GM21360 (cell line): ENCODE measurements around the gene PHKG1.
A peak's percentile ranks its signal among the peaks of the same experiment; 100 is the strongest.
"Not testable (repeated sequence)": the region's sequence is repeated elsewhere in the genome, so short reads cannot be mapped to it uniquely, and the experiment has no call there.

Experiments
- ATAC-seq: cut with Tn5 transposase; IDR thresholded peaks from one replicate; pipeline ENCODE4 v1.9.1; 2021; ENCODE audit warnings: mild to moderate bottlenecking, moderate library complexity; ENCODE audit not compliant: unreplicated experiment

Gene PHKG1

DNA sequence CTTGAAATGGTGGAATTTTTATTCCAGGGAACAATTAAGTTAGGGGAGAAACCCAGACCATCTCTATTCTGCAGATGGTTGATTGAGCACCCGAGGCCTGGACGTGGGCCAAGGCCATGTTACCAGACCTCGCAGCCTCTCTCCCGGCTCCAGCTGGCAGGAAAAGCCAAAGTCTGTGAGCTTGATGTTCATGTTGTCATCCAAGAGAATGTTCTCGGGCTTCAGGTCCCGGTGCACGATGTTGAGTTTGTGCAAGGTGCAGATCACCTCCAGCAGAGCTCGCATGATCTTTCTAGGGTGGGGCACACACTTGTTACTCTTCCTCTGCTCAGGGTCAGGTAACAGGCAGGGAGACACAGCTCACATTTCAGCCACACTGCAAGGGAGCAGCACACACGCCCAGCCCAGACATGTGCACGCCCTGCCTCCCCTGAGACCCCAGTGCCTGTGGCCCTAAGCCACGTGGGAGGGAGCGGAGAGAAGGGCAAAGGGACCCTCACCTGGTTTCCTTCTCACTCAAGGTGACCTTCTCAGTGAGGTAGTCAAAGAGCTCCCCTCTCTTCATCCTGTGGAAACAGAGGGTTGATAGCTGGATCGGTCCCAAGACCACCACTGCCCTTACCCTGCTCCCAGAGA lies 9.5 kb downstream of the PHKG1 start:
- ATAC-seq, result no peak

DNA sequence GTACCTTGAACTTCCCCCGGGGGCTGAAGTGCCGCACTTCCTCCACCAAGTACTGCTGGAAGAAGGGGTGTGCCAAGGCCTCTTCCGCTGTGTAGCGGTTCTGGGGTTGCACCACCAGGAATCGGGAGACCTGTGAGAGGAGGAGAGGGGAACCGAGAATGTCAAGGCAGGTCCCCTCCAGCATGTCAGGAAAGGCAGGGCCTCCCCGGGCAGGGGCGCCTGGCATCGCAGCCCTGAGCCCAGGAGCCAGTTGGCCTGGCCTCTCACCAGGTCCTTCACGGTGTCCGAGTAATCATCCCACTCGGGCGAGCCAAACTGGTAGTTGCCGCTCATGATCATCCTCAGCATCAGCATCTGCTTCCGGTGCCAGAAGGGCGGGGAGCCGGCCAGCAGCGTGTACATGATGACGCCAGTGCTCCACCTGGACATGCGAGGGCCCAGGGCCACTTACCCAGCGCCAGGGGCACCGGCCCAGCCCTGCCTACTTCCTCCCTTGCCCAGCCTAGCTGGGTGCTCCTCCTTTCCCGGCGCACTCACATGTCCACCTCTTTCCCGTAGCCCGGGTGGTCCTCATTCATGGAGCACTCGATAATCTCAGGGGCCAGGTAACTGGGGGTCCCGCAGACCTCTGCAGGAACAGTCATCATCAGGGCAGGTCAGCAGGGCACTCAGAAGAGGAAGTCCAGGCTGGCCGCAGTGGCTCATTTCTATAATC lies 11.0 kb downstream of the PHKG1 start:
- no peak for ATAC-seq

DNA sequence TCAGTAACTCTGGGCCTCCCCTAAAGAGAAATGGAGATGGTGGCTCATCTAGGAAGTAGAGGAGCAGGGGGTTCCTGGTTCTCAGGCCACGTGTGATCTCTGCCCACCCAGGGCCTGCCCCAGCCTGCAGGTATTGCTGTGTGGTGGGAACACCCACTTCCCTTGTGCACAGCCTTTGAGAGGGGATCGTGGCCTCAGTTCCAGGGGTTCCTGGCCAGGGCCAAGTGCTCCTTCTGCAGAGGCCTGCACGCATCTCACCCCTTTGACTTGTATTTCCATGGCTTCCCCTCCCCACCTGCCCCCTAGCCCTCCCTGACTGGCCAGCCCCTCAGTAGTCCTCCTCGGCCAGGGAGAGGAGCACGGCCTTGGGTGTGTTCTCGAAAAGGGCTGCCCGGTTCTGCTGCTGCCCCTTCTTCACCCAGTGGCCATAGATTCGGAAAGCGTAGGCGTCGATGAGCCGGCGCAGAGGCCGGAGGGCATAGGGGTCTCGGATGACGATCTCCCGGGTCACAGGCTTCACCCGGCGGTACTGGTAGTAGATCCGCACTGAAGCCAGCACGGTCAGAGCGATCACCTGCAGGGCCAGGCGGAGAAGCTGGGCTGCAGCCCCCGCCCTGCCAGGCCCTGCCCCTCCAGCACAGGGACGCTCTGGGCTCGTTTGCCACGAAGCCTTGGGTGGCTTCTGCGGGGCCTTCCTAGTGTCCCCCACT lies 11.9 kb downstream of the PHKG1 start:
- not testable (repeated sequence) for ATAC-seq

DNA sequence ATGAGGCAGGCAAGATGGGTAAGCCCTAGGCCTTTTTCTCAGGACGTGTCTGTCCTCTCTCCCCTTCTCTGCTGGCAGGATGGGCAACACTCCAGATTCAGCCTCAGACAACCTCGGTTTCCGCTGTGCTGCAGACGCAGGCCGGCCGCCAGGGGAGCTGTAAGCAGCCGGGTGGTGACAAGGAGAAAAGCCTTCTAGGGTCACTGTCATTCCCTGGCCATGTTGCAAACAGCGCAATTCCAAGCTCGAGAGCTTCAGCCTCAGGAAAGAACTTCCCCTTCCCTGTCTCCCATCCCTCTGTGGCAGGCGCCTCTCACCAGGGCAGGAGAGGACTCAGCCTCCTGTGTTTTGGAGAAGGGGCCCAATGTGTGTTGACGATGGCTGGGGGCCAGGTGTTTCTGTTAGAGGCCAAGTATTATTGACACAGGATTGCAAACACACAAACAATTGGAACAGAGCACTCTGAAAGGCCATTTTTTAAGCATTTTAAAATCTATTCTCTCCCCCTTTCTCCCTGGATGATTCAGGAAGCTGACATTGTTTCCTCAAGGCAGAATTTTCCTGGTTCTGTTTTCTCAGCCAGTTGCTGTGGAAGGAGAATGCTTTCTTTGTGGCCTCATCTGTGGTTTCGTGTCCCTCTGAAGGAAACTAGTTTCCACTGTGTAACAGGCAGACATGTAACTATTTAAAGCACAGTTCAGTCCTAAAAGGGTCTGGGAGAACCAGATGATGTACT lies 13.1 kb downstream of the PHKG1 start:
- ATAC-seq, result no peak

DNA sequence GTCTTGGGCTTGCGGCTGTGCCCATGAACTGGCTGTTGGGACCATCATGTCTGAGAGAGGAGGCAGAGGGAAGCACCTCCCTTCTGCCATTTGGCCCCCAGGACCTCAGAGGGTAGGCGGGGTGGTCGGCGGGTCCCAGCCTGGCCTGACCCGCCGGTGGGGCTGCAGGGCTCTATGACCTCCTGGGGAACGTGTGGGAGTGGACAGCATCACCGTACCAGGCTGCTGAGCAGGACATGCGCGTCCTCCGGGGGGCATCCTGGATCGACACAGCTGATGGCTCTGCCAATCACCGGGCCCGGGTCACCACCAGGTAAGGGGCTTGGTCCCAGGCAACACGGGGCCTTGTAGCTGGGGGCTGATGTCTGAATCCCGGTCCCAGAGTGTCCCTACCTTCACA lies 14.6 kb downstream of the PHKG1 start:
- no peak for ATAC-seq

DNA sequence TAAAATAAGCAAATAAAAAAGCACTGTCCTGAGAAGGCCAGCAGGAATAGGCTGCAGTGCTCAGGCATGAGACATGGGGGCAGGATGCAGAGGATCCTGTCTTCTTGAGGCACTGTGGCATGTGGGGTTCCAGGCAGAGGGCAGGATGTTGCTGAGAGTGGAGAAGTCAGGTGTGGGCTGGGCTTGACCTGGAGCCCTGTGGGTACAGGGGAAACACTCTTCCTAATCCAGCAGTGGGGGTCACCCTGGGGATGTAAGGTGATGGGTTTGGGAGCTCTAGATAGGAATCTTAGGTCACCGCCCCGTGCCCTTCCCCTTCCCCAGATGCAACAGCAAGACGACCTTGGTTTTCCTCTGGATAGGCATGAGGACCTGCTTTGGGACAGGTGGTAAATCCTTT lies 15.1 kb downstream of the PHKG1 start:
- no peak for ATAC-seq

DNA sequence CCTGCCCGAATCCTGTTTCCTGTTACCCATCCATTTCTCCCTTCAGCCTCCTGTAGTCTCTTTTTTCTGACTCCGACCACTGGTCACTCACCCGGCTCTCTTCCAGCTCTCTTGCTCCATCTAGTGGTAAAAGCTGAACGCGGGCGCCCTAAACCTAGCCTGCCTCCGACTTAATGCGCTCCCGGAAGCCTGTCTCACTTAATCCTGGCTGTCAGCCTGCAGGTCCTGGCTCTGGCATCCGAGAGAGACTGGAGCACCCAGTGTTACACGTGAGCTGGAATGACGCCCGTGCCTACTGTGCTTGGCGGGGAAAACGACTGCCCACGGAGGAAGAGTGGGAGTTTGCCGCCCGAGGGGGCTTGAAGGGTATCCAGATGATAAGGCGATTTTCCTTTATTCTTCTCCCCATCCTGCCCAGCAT lies 18.4 kb downstream of the PHKG1 start:
- ATAC-seq, result peak; percentile 74

DNA sequence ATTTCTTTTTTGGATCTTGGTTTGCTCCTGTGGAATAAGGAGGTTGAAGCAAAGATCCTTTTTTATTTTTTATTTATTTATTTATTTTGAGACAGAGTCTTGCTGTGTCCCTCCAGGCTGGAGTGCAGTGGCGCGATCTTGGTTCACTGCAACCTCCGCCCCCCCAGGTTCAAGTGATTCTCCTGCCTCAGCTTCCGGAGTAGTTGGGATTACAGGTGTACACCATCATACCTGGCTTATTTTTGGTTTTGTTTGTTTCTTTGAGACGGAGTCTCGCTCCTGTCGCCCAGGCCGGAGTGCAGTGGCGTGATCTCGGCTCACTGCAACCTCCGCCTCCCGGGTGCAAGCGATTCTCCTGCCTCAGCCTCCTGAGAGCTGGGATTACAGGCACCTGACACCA lies 26.4 kb downstream of the PHKG1 start:
- not testable (repeated sequence) for ATAC-seq

DNA sequence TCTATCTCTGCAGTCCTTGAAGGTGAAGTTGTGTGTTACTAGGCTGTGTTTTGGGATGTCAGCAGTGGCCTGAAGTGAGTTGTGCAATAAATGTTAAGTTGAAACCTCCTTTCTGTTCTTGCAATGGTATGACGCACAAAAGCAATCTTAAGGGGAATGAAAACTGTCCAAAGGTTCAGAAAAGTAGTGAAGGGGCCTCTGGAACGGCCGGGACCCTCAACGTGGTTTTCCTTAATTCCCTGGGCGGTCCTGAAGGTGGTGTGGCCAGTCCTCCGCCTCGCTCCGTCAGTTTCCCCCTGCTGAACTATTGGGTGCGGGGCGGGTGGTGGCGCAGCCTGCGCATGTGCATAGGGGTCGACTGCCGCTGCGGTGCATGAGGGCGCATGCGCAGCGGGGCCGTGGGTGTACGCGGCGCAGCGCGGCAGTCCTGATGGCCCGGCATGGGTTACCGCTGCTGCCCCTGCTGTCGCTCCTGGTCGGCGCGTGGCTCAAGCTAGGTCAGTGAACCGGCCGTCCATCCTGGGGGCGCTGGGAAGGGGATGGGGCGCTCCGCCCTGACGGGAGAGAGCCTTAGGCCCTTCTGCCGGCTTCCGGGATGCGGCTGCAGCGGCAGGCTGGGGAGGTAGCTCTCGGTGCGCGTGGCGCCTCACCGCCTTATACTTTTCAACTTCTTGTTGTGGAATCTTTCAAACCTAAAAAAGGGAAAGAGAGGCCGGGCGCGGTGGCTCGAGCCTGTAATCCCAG lies 28.7 kb downstream of the PHKG1 start, which contains the start of gene SUMF2:
Gene SUMF2, plus strand, starts transcription at position 405 of the 744 bp plus-strand sequence. Its CDS starts 26 bp downstream, at position 431.
- peak; percentile 73 for ATAC-seq

DNA sequence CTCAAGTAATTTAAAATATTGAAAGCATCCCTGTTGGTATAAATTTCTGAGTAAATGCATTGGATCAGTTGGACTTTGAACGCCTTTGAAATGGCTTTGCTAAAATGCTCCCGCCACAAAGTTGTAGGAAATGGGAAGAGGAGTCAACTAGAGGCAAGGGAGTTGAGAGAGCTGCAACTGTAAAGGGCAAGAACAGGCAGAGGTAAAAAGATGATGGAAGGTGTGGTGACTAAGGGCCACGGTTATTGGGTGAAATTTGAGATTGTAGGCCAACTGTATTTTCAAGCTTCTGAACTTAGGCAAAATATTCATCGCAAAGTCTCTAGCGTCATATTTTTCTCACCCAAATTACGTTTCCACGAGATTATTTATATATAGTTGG lies 29.3 kb downstream of the PHKG1 start:
- no peak for ATAC-seq

DNA sequence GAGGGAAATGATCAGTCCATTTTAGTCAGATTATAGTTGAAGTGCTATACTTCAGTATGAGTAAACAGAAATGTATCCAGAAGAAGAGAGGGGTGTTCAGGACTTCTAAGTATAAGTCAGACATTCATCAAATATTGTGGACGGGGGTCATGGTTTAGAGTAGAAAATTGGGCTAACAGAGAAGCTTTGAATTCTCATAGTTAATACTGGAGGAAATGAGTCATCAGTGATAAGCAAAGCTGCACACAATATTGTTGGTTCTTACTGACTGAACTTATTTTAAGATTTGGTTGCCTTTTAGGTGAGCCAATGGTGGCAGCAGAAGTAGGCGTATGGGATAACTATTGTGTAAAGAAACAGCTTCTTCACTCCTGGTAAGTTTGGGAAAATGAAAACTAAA lies 30.4 kb downstream of the PHKG1 start:
- no peak for ATAC-seq

DNA sequence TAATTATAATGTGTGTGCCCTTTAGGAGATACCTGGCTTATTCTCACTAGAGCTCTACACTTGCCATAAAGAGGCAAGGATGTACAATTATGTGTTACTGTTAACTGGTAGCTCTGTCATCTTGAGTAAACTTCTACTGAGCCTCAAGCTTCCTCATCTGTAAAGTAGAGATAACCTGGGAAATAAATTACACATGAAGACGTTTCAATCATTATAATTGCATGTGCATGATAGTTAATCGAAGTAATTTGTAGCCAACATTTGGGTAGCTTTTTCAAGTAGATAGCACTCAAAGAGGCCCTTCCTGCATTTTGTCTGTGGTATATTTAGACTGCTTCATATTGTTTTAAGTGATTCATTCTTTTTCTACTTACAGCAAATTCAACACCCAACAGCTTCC lies 38.8 kb downstream of the PHKG1 start:
- no peak for ATAC-seq

DNA sequence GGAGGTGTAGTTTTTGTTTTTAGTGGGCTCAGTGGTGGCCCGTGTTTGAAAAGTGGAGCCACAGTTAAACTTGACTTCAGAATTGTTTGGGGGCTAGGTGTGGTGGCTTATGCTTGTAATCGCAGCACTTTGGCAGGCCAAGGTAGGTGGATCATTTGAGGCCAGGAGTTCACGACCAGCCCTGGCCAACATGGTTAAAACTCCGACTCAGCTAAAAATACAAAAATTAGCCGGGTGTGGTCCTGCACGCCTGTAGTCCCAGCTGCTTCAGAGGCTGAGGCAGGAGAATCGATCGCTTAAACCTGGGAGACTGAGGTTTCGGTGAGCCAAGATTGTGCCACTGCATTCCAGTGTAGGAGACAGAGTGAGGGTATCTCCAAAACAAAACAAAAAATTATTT lies 39.4 kb downstream of the PHKG1 start:
- ATAC-seq, result no peak

DNA sequence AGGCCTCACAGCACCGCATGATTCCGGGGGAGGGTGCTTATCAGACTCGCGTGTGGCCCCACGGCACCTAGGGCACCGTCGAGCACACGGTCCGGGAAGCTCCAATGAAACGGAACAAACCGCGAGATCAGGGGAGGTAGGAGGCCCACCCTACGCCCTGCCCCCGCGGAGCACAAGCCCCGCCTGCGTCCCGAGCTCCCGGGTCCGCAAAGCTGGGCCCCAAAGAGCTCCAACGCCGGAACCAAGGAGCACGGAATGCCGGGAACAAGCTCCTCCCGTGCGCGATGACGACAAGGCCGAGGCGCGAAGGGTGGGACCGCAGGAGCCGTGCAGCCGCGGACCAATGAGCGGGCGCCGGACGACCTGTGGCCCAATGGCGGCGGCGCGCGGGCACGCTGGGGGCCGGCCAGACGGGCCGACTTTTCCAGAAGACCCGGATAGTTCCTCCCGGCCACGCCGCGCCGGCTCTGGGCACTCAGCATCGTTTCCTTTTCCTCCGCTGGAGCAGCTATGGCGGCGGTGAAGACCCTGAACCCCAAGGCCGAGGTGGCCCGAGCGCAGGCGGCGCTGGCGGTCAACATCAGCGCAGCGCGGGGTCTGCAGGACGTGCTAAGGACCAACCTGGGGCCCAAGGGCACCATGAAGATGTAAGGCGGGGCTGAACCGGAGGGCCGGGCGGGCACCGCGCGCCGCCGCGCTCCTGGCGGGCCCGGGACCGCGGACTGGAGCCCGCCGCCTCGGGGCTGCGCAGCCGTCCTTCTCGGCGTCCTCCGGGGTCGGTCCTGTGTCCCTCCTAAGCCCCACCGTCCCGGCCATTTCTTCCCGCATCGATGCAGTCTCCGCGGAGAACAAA lies 41.2 kb downstream of the PHKG1 start, which contains the start of the genes CCT6A and PSPH:
Gene CCT6A, plus strand, starts transcription at position 427 of the 853 bp plus-strand sequence. Its CDS starts 84 bp downstream, at position 511.
Gene PSPH, minus strand, starts transcription at position 106 of the 853 bp plus-strand sequence. CDS start 30,232 bp downstream, outside the sequence.
- peak; percentile 93 for ATAC-seq

DNA sequence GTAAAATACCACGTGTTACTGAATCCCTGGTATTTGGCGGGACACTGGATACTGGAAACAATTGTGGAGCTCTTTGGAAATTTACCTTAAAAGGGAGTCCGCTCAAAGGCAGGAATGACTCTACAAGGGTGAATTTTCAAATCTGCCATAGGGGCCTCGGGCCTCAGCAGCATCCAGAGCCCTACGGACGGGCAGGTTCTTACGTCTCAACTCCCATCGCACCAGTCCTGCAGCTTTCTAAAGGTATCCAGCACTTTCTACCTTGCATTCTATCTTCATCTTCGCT lies 41.8 kb downstream of the PHKG1 start:
- no peak for ATAC-seq

DNA sequence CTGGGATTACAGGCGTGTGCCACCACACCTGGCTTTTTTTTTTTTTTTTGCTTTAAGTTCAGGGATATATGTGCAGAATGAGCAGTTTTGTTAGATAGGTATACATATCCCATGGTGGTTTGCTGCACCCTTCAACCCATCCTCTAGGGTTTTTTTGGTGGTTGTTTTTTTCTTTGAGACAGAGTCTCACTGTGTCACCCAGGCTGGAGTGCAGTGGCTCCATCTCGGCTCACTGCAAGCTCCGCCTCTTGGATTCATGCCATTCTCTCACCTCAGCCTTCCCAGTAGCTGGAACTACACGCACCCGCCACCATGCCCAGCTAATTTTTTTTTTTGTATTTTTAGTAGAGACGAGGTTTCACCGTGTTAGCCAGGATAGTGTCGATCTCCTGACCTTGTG lies 44.0 kb downstream of the PHKG1 start:
- not testable (repeated sequence) for ATAC-seq

DNA sequence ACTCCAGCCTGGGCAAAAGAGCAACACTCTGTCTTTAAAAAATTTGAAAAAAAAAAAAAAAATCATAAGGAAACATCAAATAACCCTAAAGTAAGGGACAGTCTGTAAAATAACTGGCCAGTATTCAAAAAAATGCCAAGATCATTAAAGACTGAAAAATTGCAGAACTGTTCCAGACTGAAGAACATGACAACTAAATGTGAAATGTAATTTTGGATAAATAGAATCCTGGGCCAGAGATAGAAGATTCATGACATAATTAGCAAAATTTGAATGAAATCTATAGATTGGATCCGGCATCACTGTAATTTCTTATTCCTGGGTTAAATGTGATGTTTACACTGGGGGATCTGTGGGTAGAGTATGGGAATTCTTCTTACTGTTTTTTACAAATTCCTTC lies 44.5 kb downstream of the PHKG1 start:
- ATAC-seq, result no peak

DNA sequence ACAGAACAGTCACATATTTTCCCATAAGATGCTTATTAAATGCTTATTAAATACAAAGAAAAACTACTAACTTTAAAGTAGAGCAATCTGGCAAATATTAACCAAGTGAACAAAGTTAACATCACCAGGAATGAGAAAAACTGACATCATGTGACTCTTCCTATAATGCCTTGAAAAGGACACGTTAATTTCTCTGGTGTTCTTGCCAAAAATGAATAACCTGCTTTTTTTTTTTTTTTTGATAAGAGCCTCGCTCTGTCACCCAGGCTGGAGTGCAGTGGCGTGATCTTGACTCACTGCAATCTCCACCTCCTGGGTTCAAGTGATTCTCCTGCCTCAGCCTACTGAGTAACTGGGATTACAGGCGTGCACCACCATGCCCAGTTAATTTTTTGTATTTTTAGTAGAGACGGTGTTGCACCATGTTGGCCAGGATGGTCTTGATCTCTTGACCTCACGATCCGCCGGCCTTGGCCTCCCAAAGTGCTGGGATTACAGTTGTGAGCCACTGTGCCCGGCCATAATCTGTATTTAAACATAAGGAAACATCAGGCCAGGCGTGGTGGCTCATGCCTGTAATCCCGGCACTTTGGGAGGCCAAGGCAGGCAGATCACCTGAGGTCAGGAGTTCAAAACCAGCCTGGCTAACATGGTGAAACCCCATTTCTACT lies 45.2 kb downstream of the PHKG1 start:
- not testable (repeated sequence) for ATAC-seq
